Loucy (cell line): ENCODE measurements around the gene RMDN2.

Experiments
- EZH2phosphoT487 ChIP-seq: fragments of 200-600 bp; IDR thresholded peaks from 2 replicates; pipeline ENCODE4 v1.6.1; 2018; ENCODE audit warnings: antibody characterized with exemption, mild to moderate bottlenecking, moderate library complexity, borderline replicate concordance
- TF ChIP-seq, protein P1 (sequence below): fragments of 200-600 bp; sonication (generic); conservative IDR thresholded peaks from 2 replicates; pipeline ENCODE4 v1.5.1; 2014; ENCODE audit warnings: mild to moderate bottlenecking, antibody characterized with exemption, low read length

DNA sequence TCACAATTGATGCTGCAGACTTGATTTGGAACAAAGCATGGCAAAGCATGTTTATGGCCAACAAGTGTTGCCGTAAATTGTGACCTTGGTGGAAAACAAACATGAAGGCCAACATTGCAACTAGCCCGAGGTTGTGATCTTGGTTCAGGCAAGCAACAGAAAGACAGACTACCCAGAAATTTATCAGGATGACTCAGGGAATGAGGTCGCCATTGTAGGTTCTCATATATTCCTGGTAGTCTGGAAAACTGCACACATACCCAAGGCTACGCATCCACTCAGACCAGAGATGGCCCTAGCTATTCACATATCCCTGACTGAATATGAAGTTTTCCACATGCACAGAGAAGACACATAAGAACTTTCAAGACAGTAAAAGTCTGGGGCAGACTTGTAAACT, 120.7 kb downstream of the RMDN2 start:
- TF ChIP-seq, protein P1, sequence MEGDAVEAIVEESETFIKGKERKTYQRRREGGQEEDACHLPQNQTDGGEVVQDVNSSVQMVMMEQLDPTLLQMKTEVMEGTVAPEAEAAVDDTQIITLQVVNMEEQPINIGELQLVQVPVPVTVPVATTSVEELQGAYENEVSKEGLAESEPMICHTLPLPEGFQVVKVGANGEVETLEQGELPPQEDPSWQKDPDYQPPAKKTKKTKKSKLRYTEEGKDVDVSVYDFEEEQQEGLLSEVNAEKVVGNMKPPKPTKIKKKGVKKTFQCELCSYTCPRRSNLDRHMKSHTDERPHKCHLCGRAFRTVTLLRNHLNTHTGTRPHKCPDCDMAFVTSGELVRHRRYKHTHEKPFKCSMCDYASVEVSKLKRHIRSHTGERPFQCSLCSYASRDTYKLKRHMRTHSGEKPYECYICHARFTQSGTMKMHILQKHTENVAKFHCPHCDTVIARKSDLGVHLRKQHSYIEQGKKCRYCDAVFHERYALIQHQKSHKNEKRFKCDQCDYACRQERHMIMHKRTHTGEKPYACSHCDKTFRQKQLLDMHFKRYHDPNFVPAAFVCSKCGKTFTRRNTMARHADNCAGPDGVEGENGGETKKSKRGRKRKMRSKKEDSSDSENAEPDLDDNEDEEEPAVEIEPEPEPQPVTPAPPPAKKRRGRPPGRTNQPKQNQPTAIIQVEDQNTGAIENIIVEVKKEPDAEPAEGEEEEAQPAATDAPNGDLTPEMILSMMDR = no peak
- TF ChIP-seq EZH2phosphoT487 = no peak
